SJSA1 (cell line): Measurements from ENCODE around the gene CHCHD3. TPM values are rescaled to one million over a fixed set of nuclear protein-coding genes. Genes with fewer than 3 reads are reported as not detected.

Experiments used
- DNase-seq, 2 experiments: peaks; one replicate each; pipeline ENCODE4 v3.0.0-alpha.2; 2015 to 2020; ENCODE audit warnings: low spot score in 2 of 2, low read depth in 1 of 2
- H3K27ac ChIP-seq: fragments of 250-450 bp; sonication (Bioruptor Pico); 2 replicates; pipeline ENCODE4 v1.5.1; 2020; ENCODE audit warnings: mild to moderate bottlenecking, moderate library complexity
- H3K27me3 ChIP-seq: fragments of 250-450 bp; sonication (Bioruptor Pico); replicated peaks from 2 replicates; pipeline ENCODE4 v1.5.1; 2020; ENCODE audit warnings: mild to moderate bottlenecking, moderate library complexity
- H3K36me3 ChIP-seq: fragments of 250-450 bp; sonication (Bioruptor Pico); 2 replicates; pipeline ENCODE4 v1.5.1; 2020; ENCODE audit warnings: mild to moderate bottlenecking
- H3K4me1 ChIP-seq: fragments of 250-450 bp; sonication (Bioruptor Pico); replicated peaks from 2 replicates; pipeline ENCODE4 v1.6.1; 2021; ENCODE audit warnings: mild to moderate bottlenecking
- H3K4me3 ChIP-seq: fragments of 250-450 bp; sonication (Bioruptor Pico); 2 replicates; pipeline ENCODE4 v1.5.1; 2020; ENCODE audit warnings: mild to moderate bottlenecking
- H3K9me3 ChIP-seq: fragments of 250-450 bp; sonication (Bioruptor Pico); replicated peaks from 2 replicates; pipeline ENCODE4 v1.5.1; 2020; ENCODE audit warnings: mild to moderate bottlenecking
- total RNA-seq: library from RNA; depleted of rRNA; stranded (reverse); fragments of >200 nt; shearing (Covaris generic); gene quantifications from 2 replicates; pipeline ENCODE4 v1.2.3, GENCODE V29; 2014

CHCHD3 gene
- total RNA-seq, 1 experiment from 2014 or later: 150 TPM

DNA sequence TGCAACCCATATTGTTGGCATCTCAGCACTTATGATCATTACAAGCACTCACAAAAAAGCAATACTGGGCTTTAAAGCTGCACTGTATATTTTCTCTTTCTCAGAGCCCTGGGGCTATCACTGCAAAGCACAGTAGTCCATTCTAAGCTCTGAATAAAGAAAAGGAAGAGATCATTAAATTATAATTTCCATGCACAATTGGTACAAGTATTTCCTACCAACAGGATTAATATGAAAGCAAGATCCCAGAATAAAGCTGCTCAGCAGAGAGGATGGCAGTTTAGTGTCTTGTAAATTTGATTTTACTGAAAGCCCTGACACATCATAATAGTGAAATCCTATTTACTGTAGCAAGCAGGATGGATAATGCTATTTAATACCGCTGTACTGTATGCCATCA, 205.3 kb downstream of the CHCHD3 start:
- Histone ChIP-seq H3K27ac (no peak overlapping the region), H3K9me3 (no peaks in the 10 kb centered on the region), H3K27me3 (no peaks in the 10 kb centered on the region), H3K4me1 (no peaks in the 10 kb centered on the region), H3K4me3 (no peak overlapping the region), H3K36me3 (no peaks in the 10 kb centered on the region)
- no peak for DNase-seq

DNA sequence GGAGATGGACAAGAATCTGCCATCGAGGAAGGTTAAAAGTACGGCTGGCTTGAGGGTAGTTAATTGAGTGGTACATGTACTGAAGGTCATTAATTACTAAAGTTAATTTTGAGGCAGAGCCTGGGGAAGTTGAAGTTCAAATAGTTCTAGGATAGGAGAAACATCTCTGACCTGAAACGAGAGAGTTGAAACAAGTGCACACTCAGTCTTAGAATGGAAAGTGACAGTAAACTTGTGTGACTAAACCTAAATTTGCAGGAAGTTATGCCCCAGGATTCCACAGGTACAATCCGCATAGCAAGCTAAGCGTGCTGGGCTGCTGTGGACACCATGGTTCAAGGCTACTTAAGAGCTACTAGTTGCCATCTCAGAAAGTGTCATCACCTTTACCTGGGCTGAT, 209.9 kb downstream of the CHCHD3 start:
- Histone ChIP-seq H3K9me3 (no peaks in the 10 kb centered on the region), H3K27ac (no peak overlapping the region), H3K36me3 (no peaks in the 10 kb centered on the region), H3K4me1 (no peaks in the 10 kb centered on the region), H3K27me3 (no peaks in the 10 kb centered on the region), H3K4me3 (no peak overlapping the region)
- DNase-seq: no peak

DNA sequence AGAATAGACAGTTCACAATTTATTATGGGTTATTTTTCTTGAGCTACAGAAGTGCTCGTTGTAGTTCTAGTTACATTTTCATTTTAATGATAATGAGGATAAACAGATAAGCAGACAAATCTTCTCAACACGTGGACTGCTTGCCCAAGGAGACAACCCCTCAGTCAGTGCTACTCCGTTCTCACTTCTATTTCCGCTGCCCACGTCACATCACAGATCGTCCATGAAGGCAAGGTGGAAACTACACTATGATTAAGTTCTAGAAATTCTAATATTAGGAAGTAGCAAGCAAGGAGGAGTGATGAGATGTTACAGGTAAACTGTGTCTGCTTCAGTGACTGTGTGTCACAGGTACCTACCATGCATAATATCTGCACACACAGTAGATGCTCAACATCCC, 210.5 kb downstream of the CHCHD3 start:
- Histone ChIP-seq H3K9me3 (no peaks in the 10 kb centered on the region), H3K36me3 (no peaks in the 10 kb centered on the region), H3K27ac (no peak overlapping the region), H3K4me1 (no peaks in the 10 kb centered on the region), H3K4me3 (no peak overlapping the region), H3K27me3 (no peaks in the 10 kb centered on the region)
- DNase-seq: no peak

DNA sequence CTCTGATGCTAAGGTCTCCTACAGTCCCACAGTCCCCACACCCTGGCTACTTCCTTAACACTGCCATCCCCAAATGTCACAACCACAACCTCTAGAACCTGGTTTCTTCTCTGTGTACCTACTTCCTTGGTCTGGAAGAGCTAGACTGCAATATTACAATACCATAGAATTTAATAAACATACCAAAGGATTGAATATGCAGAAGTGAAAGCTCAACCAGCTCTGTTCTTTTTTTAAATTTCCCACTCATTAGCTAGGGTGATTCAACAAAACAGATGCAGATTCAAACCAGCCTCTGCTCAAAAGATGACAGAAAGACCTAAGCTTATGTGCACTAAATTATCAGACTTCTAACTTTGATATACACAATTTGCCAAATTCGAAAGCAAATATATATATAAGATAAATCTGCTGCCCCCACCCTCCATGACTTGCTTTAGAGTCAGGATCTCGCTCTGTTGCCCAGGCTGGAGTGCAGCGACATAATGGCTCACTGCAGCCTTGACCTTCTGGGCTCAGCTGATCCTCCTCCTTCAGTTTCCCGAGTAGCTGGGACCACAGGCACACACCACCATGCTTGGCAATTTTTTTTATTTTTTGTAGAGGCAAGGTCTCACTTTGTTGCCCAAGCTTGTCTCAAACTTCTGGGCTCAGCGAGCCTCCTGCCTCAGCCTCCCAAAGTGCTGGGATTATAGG, 212.6 kb downstream of the CHCHD3 start:
- Histone ChIP-seq H3K4me1 (no peaks in the 10 kb centered on the region), H3K27ac (no peak overlapping the region), H3K4me3 (no peak overlapping the region), H3K27me3 (no peaks in the 10 kb centered on the region), H3K9me3 (no peaks in the 10 kb centered on the region; the same call in 1 of the 2 replicates), H3K36me3 (no peaks in the 10 kb centered on the region; the same call in 1 of the 2 replicates)
- no peak for DNase-seq

- no peaks in the 10 kb centered on the region for H3K27me3 ChIP-seq
- no peak overlapping the region for H3K4me3 ChIP-seq
- H3K27ac ChIP-seq: no peak overlapping the region
- peaks cover 6% of the 10 kb centered on the region for H3K36me3 ChIP-seq
- no peak for DNase-seq
- H3K4me1 ChIP-seq: no peaks in the 10 kb centered on the region
- H3K9me3 ChIP-seq: no peaks in the 10 kb centered on the region; the same call in 1 of the 2 replicates
These were observed 215.3 kb downstream of the CHCHD3 start for GRCh38 chr7:132866551-132866950.

GRCh38 chr7:132866144-132866531, 215.8 kb downstream of the CHCHD3 start:
- Histone ChIP-seq H3K4me3 (no peak overlapping the region), H3K36me3 (peaks cover 6% of the 10 kb centered on the region), H3K27ac (no peak overlapping the region), H3K4me1 (no peaks in the 10 kb centered on the region), H3K27me3 (no peaks in the 10 kb centered on the region), H3K9me3 (no peaks in the 10 kb centered on the region; the same call in 1 of the 2 replicates)
- no peak for DNase-seq

GRCh38 chr7:132865366-132866143, 216.3 kb downstream of the CHCHD3 start:
- no peak overlapping the region for H3K27ac ChIP-seq
- no peak overlapping the region for H3K4me3 ChIP-seq
- no peak for DNase-seq
- H3K36me3 ChIP-seq: peaks cover 6% of the 10 kb centered on the region
- H3K27me3 ChIP-seq: no peaks in the 10 kb centered on the region
- H3K4me1 ChIP-seq: no peaks in the 10 kb centered on the region
- no peaks in the 10 kb centered on the region; the same call in 1 of the 2 replicates for H3K9me3 ChIP-seq

GRCh38 chr7:132861940-132862554, 219.8 kb downstream of the CHCHD3 start:
- no peak for DNase-seq
- Histone ChIP-seq H3K4me1 (no peaks in the 10 kb centered on the region), H3K9me3 (no peaks in the 10 kb centered on the region; the same call in 1 of the 2 replicates), H3K27ac (no peak overlapping the region), H3K27me3 (no peaks in the 10 kb centered on the region), H3K36me3 (peaks cover 6% of the 10 kb centered on the region), H3K4me3 (no peak overlapping the region)

DNA sequence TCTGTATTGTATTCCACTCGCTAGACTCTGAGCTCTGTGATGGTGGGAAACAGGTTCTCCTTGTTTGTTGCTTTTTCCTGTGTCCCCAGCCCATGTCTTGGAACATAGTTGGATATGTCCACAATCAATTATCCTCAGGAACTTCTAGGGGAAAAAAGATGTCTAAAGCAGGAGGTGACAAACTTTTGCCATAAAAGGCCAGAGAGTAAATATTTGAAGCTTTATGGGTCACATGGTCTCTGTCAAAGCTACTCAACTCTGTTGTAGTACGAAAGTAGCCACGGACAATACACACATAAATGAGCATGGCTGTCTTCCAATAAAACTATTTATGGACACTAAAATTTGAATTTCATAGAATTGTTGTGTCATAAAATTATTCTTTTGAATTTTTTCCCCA, 220.5 kb downstream of the CHCHD3 start:
- Histone ChIP-seq H3K4me1 (no peaks in the 10 kb centered on the region), H3K27me3 (no peaks in the 10 kb centered on the region), H3K27ac (no peak overlapping the region), H3K9me3 (no peaks in the 10 kb centered on the region; the same call in 1 of the 2 replicates), H3K4me3 (no peak overlapping the region), H3K36me3 (peaks cover 6% of the 10 kb centered on the region)
- no peak for DNase-seq

DNA sequence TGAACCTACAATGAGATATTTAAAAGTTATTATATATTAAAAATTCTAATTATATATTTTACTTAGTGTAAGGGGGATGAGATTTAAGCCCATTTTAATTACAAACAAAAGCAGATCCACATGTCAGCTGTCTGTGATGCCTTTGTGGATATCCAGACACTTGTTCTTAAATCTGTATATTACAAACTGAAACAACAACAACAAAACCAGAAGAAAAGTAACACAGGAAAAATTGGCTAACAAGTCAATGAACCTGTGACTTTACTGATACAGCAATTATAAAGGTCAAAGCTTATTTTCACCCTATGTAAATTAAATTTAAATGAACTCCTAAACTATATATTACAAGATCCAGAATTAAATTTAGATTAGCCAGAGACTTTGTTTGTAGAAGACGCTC, 222.7 kb downstream of the CHCHD3 start:
- Histone ChIP-seq H3K4me1 (no peaks in the 10 kb centered on the region), H3K36me3 (peaks cover 6% of the 10 kb centered on the region), H3K27ac (no peak overlapping the region), H3K9me3 (no peaks in the 10 kb centered on the region), H3K4me3 (no peak overlapping the region), H3K27me3 (no peaks in the 10 kb centered on the region)
- DNase-seq: no peak

- H3K9me3 ChIP-seq: no peaks in the 10 kb centered on the region
- H3K27me3 ChIP-seq: no peaks in the 10 kb centered on the region
- H3K4me1 ChIP-seq: no peaks in the 10 kb centered on the region
- DNase-seq: no peak
- H3K4me3 ChIP-seq: no peak overlapping the region
- peaks cover 4% of the 10 kb centered on the region; the same call in 1 of the 2 replicates for H3K36me3 ChIP-seq
- H3K27ac ChIP-seq: no peak overlapping the region
These were observed 223.1 kb downstream of the CHCHD3 start for GRCh38 chr7:132858760-132859159.

DNA sequence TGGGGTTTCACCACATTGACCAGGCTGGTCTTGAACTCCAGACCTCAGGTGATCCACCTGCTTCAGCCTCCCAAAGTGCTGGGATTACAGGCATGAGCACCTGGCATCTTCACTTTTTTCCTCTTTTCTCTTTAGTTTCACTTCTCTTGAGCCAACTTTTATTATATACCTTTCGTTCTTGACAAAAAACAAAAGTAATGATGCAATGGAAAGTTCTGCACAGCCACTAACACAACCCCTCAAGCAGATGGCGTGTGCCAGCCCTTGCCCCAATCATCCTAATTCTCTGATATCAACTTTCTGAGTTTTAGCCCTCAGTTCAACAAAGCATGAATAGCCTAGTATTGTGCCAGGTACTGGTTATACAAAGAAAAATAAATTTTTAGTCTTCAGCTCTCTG, 223.6 kb downstream of the CHCHD3 start:
- no peaks in the 10 kb centered on the region for H3K9me3 ChIP-seq
- no peaks in the 10 kb centered on the region for H3K36me3 ChIP-seq
- no peak for DNase-seq
- H3K4me1 ChIP-seq: no peaks in the 10 kb centered on the region
- H3K27ac ChIP-seq: no peak overlapping the region
- H3K27me3 ChIP-seq: no peaks in the 10 kb centered on the region
- H3K4me3 ChIP-seq: no peak overlapping the region

DNA sequence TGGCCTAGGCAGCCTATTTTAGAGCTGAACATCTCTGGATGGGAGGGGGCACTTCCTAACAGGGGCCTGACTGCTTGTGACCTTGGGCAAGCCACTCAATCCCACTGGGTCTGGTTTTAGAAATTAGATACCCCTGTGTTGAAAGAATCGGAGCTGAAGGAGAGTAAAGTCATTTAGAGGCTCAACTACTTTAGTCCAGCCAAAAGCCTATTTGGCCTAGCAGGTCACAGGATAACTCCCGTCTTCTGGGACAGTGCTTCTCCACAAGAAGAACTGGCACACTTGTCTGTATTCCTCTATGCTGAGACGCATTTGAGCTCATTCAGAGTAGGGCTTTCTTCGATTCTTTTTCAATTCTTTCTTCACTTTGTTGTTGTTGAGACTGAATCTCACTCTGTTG, 224.2 kb downstream of the CHCHD3 start:
- H3K36me3 ChIP-seq: no peaks in the 10 kb centered on the region
- H3K27ac ChIP-seq: no peak overlapping the region
- no peak for DNase-seq
- no peaks in the 10 kb centered on the region for H3K9me3 ChIP-seq
- H3K27me3 ChIP-seq: no peaks in the 10 kb centered on the region
- H3K4me1 ChIP-seq: no peaks in the 10 kb centered on the region
- no peak overlapping the region for H3K4me3 ChIP-seq

DNA sequence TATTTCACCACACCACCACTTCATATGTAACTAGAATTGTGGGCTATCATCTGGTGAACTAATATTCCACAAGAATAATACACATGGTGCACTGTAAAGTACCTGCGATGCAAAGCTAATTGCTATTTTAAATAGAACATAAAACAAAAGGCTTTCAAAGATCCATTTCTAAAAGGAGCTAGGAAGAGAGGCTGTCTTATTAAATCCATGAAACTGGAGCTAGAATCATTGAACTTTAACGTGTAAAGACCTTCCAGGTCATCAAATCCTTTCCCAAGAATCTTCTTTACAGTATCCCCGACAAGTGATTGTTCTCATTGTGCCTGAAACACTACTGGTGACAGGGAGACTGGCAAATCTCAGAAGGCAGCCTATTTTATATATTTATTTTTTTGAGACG, 224.9 kb downstream of the CHCHD3 start:
- no peaks in the 10 kb centered on the region for H3K9me3 ChIP-seq
- no peak for DNase-seq
- H3K36me3 ChIP-seq: no peaks in the 10 kb centered on the region
- no peak overlapping the region for H3K4me3 ChIP-seq
- no peaks in the 10 kb centered on the region for H3K27me3 ChIP-seq
- no peak overlapping the region for H3K27ac ChIP-seq
- no peaks in the 10 kb centered on the region for H3K4me1 ChIP-seq
